Fibroblast of skin of abdomen (primary cell): ENCODE results near the gene ACTR3C.

Source experiments
- DNase-seq: peaks from one replicate; pipeline ENCODE4 v3.0.0-alpha.2; 2013

Gene ACTR3C

GRCh38 chr7:150358988-150359621, 35.8 kb upstream of the ACTR3C start:
- no peak for DNase-seq

- no peak for DNase-seq
These were observed 35.1 kb upstream of the ACTR3C start for GRCh38 chr7:150358433-150358832.

GRCh38 chr7:150357771-150358427, 34.6 kb upstream of the ACTR3C start:
- DNase-seq, result no peak

GRCh38 chr7:150357270-150357669, 33.9 kb upstream of the ACTR3C start:
- no peak for DNase-seq

GRCh38 chr7:150356265-150356897, 33.0 kb upstream of the ACTR3C start:
- peak; percentile 18 for DNase-seq

- DNase-seq, result no peak
These were observed 32.3 kb upstream of the ACTR3C start for GRCh38 chr7:150355666-150356059.

GRCh38 chr7:150351587-150352194, 28.3 kb upstream of the ACTR3C start:
- DNase-seq, result no peak

- no peak for DNase-seq
These were observed 23.6 kb upstream of the ACTR3C start for GRCh38 chr7:150346922-150347321.

- DNase-seq, result peak; percentile 17
These were observed 21.7 kb upstream of the ACTR3C start for GRCh38 chr7:150345012-150345411.

- DNase-seq, result no peak
These were observed 21.0 kb upstream of the ACTR3C start for GRCh38 chr7:150344299-150344698.

- no peak for DNase-seq
These were observed 19.9 kb upstream of the ACTR3C start for GRCh38 chr7:150343225-150343624.

- DNase-seq, result no peak
These were observed 18.7 kb upstream of the ACTR3C start for GRCh38 chr7:150342121-150342408.

- DNase-seq, result no peak
These were observed 18.1 kb upstream of the ACTR3C start, which contains the start of gene RARRES2 for GRCh38 chr7:150341263-150342120. Gene RARRES2, minus strand, starts transcription at chr7:150341629. Its CDS starts 1,020 bp downstream, at chr7:150340609.

GRCh38 chr7:150340875-150341262, 17.5 kb upstream of the ACTR3C start:
- no peak for DNase-seq

GRCh38 chr7:150340024-150340749, 16.8 kb upstream of the ACTR3C start:
- peak; percentile 50 for DNase-seq

- no peak for DNase-seq
These were observed 16.1 kb upstream of the ACTR3C start for GRCh38 chr7:150339409-150339809.

GRCh38 chr7:150338166-150338829, 15.0 kb upstream of the ACTR3C start:
- no peak for DNase-seq

- no peak for DNase-seq
These were observed 14.3 kb upstream of the ACTR3C start for GRCh38 chr7:150337659-150338081.

- DNase-seq, result no peak
These were observed 13.8 kb upstream of the ACTR3C start for GRCh38 chr7:150337179-150337578.

- DNase-seq, result no peak
These were observed 13.4 kb upstream of the ACTR3C start for GRCh38 chr7:150336746-150337145.

- DNase-seq, result no peak
These were observed 12.4 kb upstream of the ACTR3C start for GRCh38 chr7:150335774-150336112.
